Neural progenitor cell (in vitro differentiated cells): ENCODE data around the gene VSTM4. TPM values are rescaled to one million over a fixed set of nuclear protein-coding genes. Genes with fewer than 3 reads are reported as not detected.

ENCODE experiments used
- DNase-seq: peaks from one replicate; pipeline ENCODE4 v3.0.0-alpha.2; 2016; ENCODE audit warnings: low spot score
- H2AFZ ChIP-seq: fragments of 200-600 bp; sonication (generic); replicated peaks from 2 replicates; pipeline ENCODE4 v1.6.1; 2016; ENCODE audit warnings: antibody characterized with exemption
- H3F3A ChIP-seq: fragments of 200-600 bp; sonication (generic); 2 replicates; pipeline ENCODE4 v1.6.1; 2016; ENCODE audit warnings: antibody characterized with exemption, low read depth
- H3K27ac ChIP-seq: fragments of 200-600 bp; sonication (generic); 2 replicates; pipeline ENCODE4 v1.5.1; 2016; ENCODE audit warnings: mild to moderate bottlenecking
- H3K27me3 ChIP-seq: fragments of 200-600 bp; sonication (generic); 2 replicates; pipeline ENCODE4 v1.6.1; 2016; ENCODE audit warnings: mild to moderate bottlenecking, moderate library complexity
- H3K36me3 ChIP-seq: fragments of 200-600 bp; sonication (generic); 2 replicates; pipeline ENCODE4 v1.5.1; 2016
- H3K4me1 ChIP-seq: fragments of 200-600 bp; sonication (generic); 2 replicates; pipeline ENCODE4 v1.6.1; 2016; ENCODE audit warnings: mixed run types
- H3K4me2 ChIP-seq: fragments of 200-600 bp; sonication (generic); 2 replicates; pipeline ENCODE4 v1.6.1; 2016
- H3K4me3 ChIP-seq: fragments of 200-600 bp; sonication (generic); 2 replicates; pipeline ENCODE4 v1.5.1; 2016
- H3K79me2 ChIP-seq: fragments of 200-600 bp; sonication (generic); 2 replicates; pipeline ENCODE4 v1.6.1; 2016; ENCODE audit warnings: low read depth
- H3K9ac ChIP-seq: fragments of 200-600 bp; sonication (generic); 2 replicates; pipeline ENCODE4 v1.6.1; 2016
- H3K9me3 ChIP-seq: fragments of 200-600 bp; sonication (generic); 2 replicates; pipeline ENCODE4 v1.5.1; 2016; ENCODE audit warnings: low read depth
- H4K20me1 ChIP-seq: fragments of 200-600 bp; sonication (generic); 2 replicates; pipeline ENCODE4 v1.6.1; 2016; ENCODE audit warnings: low read depth
- H3K27ac Mint-ChIP-seq: 3 replicates; pipeline ENCODE4 v1.8.0; 2021; ENCODE audit warnings: mixed read lengths
- H3K27me3 Mint-ChIP-seq: 2 replicates; pipeline ENCODE4 v1.8.0; 2022; ENCODE audit warnings: low read depth, mild to moderate bottlenecking, inconsistent platforms, moderate library complexity, mixed read lengths; ENCODE audit not compliant: insufficient read depth
- H3K36me3 Mint-ChIP-seq: 3 replicates; pipeline ENCODE4 v1.8.0; 2021; ENCODE audit warnings: mixed read lengths
- H3K4me1 Mint-ChIP-seq: 3 replicates; pipeline ENCODE4 v1.8.0; 2021; ENCODE audit warnings: mixed read lengths
- H3K4me3 Mint-ChIP-seq: 3 replicates; pipeline ENCODE4 v1.8.0; 2021; ENCODE audit warnings: mild to moderate bottlenecking, moderate library complexity, mixed read lengths
- H3K9me3 Mint-ChIP-seq: 3 replicates; pipeline ENCODE4 v1.8.0; 2020; ENCODE audit warnings: mixed read lengths
- EZH2 ChIP-seq: fragments of 200-600 bp; sonication (generic); IDR thresholded peaks from 2 replicates; pipeline ENCODE4 v1.6.1; 2017; ENCODE audit warnings: antibody characterized with exemption, mild to moderate bottlenecking, moderate library complexity
- EZH2phosphoT487 ChIP-seq: fragments of 200-600 bp; sonication (generic); IDR thresholded peaks from 2 replicates; pipeline ENCODE4 v1.6.1; 2017; ENCODE audit warnings: antibody characterized with exemption
- total RNA-seq: library from RNA; depleted of rRNA; stranded (reverse); fragments of >200 nt; gene quantifications from 2 replicates; pipeline ENCODE4 v1.2.3, GENCODE V29; 2015; ENCODE audit warnings: low replicate concordance
- TF ChIP-seq, protein P1 (sequence below): fragments of 200-600 bp; sonication (generic); IDR thresholded peaks from 2 replicates; pipeline ENCODE4 v1.5.1; 2017; ENCODE audit warnings: antibody characterized with exemption, mild to moderate bottlenecking

VSTM4 gene
- total RNA-seq, 1 donor from 2014 or later, result 0.92 TPM

DNA sequence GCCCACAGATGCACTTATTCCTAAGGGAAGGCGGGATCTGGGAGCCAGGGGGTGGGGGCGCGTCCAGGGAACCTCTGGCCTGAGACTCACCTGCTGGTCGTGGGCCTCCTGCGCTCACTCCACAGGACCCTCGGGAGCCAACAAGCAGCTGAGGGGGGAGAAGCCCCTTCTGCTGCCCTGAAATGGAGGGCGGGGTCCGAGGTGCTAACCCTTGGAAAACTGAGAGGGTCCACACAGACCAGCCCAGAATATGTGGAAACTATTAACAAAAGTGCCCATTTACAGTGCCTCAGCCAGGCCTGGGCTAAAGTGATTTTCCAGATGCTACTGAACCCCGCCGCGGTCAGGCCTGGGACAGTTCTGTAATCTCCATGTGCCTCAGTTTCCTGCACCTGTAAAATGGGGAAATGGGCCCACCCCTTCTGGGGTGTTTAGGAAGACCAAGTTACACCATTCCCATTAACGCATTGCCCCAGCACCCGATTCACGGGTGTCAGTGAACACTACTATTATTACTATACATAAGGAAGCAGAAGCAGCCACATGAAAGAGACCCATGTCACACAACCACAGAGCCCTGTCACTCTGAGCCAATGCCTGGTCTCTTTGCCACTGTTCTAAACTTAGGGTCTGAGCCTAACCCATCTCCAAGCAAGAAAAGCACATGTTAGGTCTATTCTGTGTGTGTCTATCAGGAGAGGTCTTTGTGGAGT, 630 bp upstream of the VSTM4 start:
- Histone ChIP-seq H3K36me3 (no peaks in the 10 kb centered on the region), H3K4me1 (peaks cover 22% of the 10 kb centered on the region), H3K9ac (no peak overlapping the region), H3K9me3 (no peaks in the 10 kb centered on the region), H4K20me1 (no peaks in the 10 kb centered on the region), H3K4me3 (peak overlapping the region; percentile 32), H3F3A (peaks cover 30% of the 10 kb centered on the region), H3K27ac (no peak overlapping the region), H3K27me3 (peaks cover 25% of the 10 kb centered on the region), H3K79me2 (no peaks in the 10 kb centered on the region), H3K4me2 (peak overlapping the region; percentile 58), H2AFZ (no peak overlapping the region)
- Mint-ChIP-seq H3K9me3 (no peaks in the 10 kb centered on the region), H3K4me3 (peak overlapping the region; percentile 77), H3K4me1 (peaks cover 20% of the 10 kb centered on the region), H3K27me3 (peaks cover 13% of the 10 kb centered on the region), H3K36me3 (no peaks in the 10 kb centered on the region), H3K27ac (no peak overlapping the region)
- TF ChIP-seq, protein P1, sequence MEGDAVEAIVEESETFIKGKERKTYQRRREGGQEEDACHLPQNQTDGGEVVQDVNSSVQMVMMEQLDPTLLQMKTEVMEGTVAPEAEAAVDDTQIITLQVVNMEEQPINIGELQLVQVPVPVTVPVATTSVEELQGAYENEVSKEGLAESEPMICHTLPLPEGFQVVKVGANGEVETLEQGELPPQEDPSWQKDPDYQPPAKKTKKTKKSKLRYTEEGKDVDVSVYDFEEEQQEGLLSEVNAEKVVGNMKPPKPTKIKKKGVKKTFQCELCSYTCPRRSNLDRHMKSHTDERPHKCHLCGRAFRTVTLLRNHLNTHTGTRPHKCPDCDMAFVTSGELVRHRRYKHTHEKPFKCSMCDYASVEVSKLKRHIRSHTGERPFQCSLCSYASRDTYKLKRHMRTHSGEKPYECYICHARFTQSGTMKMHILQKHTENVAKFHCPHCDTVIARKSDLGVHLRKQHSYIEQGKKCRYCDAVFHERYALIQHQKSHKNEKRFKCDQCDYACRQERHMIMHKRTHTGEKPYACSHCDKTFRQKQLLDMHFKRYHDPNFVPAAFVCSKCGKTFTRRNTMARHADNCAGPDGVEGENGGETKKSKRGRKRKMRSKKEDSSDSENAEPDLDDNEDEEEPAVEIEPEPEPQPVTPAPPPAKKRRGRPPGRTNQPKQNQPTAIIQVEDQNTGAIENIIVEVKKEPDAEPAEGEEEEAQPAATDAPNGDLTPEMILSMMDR, result no peak
- TF ChIP-seq EZH2phosphoT487, result no peak
- no peak for TF ChIP-seq EZH2
- no peak for DNase-seq

DNA sequence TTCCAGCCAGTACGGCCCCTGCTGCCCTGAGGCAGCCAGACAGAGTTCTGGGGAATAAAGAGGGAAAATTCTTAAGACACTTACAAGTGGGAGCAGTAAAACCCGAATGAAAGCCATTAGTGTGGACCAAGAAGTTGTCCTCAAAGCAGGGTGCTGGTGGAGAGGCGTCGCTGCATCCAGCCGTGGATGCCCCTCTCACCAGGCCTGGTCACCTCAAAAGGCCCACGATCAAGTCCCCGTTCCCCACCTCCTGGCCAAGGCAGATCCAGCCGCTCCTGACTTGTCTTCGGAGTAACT, 656 bp downstream of the VSTM4 start:
- no peak for DNase-seq
- Histone ChIP-seq H3K4me1 (peaks cover 22% of the 10 kb centered on the region), H3F3A (peaks cover 30% of the 10 kb centered on the region), H3K27me3 (peaks cover 25% of the 10 kb centered on the region), H3K27ac (no peak overlapping the region), H3K79me2 (no peaks in the 10 kb centered on the region), H3K9ac (peak overlapping the region; percentile 52), H3K4me2 (peak overlapping the region; percentile 86), H3K4me3 (peak overlapping the region; percentile 65), H2AFZ (peak overlapping the region; percentile 99), H3K36me3 (no peaks in the 10 kb centered on the region), H4K20me1 (no peaks in the 10 kb centered on the region), H3K9me3 (no peaks in the 10 kb centered on the region)
- Mint-ChIP-seq H3K4me1 (peaks cover 20% of the 10 kb centered on the region), H3K36me3 (no peaks in the 10 kb centered on the region), H3K27me3 (peaks cover 13% of the 10 kb centered on the region), H3K9me3 (no peaks in the 10 kb centered on the region), H3K4me3 (peak overlapping the region; percentile 89), H3K27ac (peak overlapping the region; percentile 81)
- no peak for TF ChIP-seq EZH2
- TF ChIP-seq, protein P1, result no peak
- TF ChIP-seq EZH2phosphoT487, result no peak

DNA sequence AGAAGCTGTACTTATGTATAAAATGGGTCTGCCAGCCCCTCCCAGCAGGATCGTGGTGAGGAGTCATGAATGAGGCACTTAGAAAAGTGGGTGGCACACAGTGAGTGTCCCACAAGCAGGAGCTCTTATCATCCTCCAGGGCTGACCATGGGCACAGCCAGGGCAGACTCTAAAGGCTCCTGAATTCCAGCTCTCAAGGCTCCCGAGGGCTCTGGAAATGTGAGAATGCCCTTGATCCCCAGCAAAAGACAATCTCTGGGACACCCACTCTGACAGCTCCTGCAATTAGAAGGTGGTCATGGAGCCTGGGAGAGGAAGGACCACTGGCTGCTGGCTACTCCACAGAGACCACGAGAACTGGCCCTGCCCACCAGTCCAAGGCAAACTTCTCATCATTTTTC, 1.6 kb downstream of the VSTM4 start:
- no peak overlapping the region for H3K4me3 Mint-ChIP-seq

More for the DNA sequence above, 1.6 kb downstream of the VSTM4 start:
- H3F3A ChIP-seq, result peaks cover 28% of the 10 kb centered on the region
- TF ChIP-seq EZH2phosphoT487 (no peak), EZH2 (no peak)
- TF ChIP-seq, protein P1, result no peak
- peaks cover 25% of the 10 kb centered on the region for H3K27me3 ChIP-seq
- Mint-ChIP-seq H3K36me3 (peaks cover 3% of the 10 kb centered on the region), H3K4me1 (peaks cover 21% of the 10 kb centered on the region), H3K27me3 (peaks cover 13% of the 10 kb centered on the region), H3K27ac (no peak overlapping the region), H3K9me3 (no peaks in the 10 kb centered on the region)
- no peaks in the 10 kb centered on the region for H4K20me1 ChIP-seq
- no peak overlapping the region for H3K4me2 ChIP-seq
- no peak for DNase-seq
- H3K36me3 ChIP-seq, result no peaks in the 10 kb centered on the region
- H3K4me3 ChIP-seq, result no peak overlapping the region
- H3K79me2 ChIP-seq, result no peaks in the 10 kb centered on the region
- H3K9me3 ChIP-seq, result no peaks in the 10 kb centered on the region
- no peak overlapping the region for H2AFZ ChIP-seq
- no peak overlapping the region for H3K27ac ChIP-seq
- peaks cover 20% of the 10 kb centered on the region for H3K4me1 ChIP-seq
- H3K9ac ChIP-seq, result no peak overlapping the region
